ENCODE data around the gene ACACA. TPM values are rescaled to one million over a fixed set of nuclear protein-coding genes. Genes with fewer than 3 reads are reported as not detected.

The ACACA gene
- total and polyA plus RNA-seq, 9 of the 15 experiments (the other 6 are each of a cell fraction or from before 2014, with no cell fraction given) = 35.9 to 135 (median 88.4) TPM

DNA sequence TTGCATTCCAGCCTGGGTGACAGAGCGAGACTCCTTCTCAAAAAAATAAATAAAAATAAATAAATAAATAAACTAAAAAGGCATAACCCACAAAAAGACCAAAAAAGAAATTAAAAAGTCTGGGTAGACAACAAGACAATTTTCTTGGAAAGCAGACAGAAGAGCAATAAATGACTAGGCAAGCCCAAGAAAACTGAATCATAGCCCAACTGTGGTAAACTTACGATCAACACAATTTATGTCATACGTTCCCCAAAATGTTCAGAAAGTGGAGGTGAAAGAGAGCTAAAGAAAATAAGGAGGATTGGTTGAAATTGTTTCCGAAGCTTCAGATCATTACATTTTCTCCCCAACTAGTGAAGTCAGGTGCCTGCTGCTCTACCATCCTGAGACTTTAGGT lies 62.1 kb downstream of the ACACA start:
- Histone ChIP-seq H3K4me3 (no peak overlapping the region), H3K79me2 (ENCODE audit: control insufficient read depth, insufficient read depth, low read length) (peaks cover 97% of the 10 kb centered on the region), H3K9ac (ENCODE audit: insufficient read depth in 1 of 2, low read depth in 2 of 2, low read length in 2 of 2) (no peak overlapping the region), H3K9me1 (ENCODE audit: control insufficient read depth, insufficient read depth, low read length) (no peaks in the 10 kb centered on the region), H3K4me1 (replicated peaks in 1 of 2; ENCODE audit: control insufficient read depth in 2 of 2, insufficient read depth in 2 of 2, low read length in 2 of 2) (peaks cover 3% of the 10 kb centered on the region in 2 experiments; a peak in 2 of 5 replicates), H3K27me3 (ENCODE audit: control insufficient read depth in 2 of 2, insufficient read depth in 2 of 2, low read length in 2 of 2) (no peaks in the 10 kb centered on the region), H2AFZ (ENCODE audit: low read depth, low read length) (no peak overlapping the region), H4K20me1 (replicated peaks; ENCODE audit: control insufficient read depth, insufficient read depth, low read length) (no peaks in the 10 kb centered on the region), H3K27ac (ENCODE audit: extremely low read depth, low read depth, low read length) (no peak overlapping the region), H3K9me3 (replicated peaks; ENCODE audit: control insufficient read depth, insufficient read depth, low read depth, low read length) (peaks cover 8% of the 10 kb centered on the region), H3K4me2 (ENCODE audit: insufficient read depth, low read length) (no peak overlapping the region), H3K36me3 (ENCODE audit: control insufficient read depth, insufficient read depth, low read length) (peaks cover 67% of the 10 kb centered on the region; the same call in 2 of the 3 replicates)
- WGBS (ENCODE audit: insufficient coverage, low coverage, missing lambda C conversion rate) = 100% methylated on average over 4 of the region's 4 CpGs
- ChIA-PET CTCF (ENCODE audit: low intra/inter-chr PET ratio) (no interaction called here), POLR2A (interaction anchor here (0.8 kb wide), 1 partner anchor 176 kb away, joined by 3 read pairs; no protein-coding TSS in a partner anchor)
- TF ChIP-seq HDGF (IDR thresholded peaks at IDR 0.05) (no peak), CSDE1 (IDR thresholded peaks at IDR 0.05) (no peak), STAG1 (CRISPR knock-in tag; IDR thresholded peaks at IDR 0.05; ENCODE audit: borderline replicate concordance) (no peak), NR2C1 (IDR thresholded peaks at IDR 0.05) (no peak), NR2C1 (tag; IDR thresholded peaks at IDR 0.05) (no peak)
- TF ChIP-seq, protein P1, sequence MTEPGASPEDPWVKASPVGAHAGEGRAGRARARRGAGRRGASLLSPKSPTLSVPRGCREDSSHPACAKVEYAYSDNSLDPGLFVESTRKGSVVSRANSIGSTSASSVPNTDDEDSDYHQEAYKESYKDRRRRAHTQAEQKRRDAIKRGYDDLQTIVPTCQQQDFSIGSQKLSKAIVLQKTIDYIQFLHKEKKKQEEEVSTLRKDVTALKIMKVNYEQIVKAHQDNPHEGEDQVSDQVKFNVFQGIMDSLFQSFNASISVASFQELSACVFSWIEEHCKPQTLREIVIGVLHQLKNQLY (CRISPR knock-in tag; conservative IDR thresholded peaks at IDR 0.05) = no peak
- intact Hi-C loops (cut with micrococcal nuclease) = no loop called here
- BruUV-seq (replicated peaks) = no TSS peak
- in situ Hi-C loops (cut with MboI) = no loop called here
- FAIRE-seq (no peak), DNase-seq (ENCODE audit: extremely low read depth in 1 of 4, low spot score in 3 of 4) (no peak), ATAC-seq (no peak)

DNA sequence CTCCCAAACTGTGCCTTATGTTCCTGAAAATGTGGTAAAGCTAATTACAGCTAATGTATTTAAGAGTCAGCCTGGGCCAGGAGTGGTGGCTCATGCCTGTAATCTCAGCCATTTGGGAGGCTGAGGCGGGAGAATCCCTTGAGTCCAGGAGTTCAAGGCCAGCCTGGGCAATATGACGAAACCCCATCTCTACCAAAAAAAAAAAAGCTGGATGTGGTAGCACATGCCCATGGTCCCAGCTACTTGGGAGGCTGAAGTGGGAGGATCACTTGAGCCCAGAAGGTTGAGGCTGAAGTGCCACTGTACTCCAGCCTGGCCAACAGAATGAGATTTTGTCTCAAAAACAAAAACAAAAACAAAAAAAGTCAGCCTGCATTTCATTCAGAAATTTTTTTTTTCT lies 64.0 kb downstream of the ACACA start:
- POLR2A ChIA-PET = interaction anchor here (1.2 to 2.0 kb wide), 3 partner anchors 13 to 19 kb away, joined by 4 to 6 read pairs (median 5); no protein-coding TSS in a partner anchor
- H3K4me1 ChIP-seq (replicated peaks in 1 of 2; ENCODE audit: control insufficient read depth in 2 of 2, insufficient read depth in 2 of 2, low read length in 2 of 2) = peaks cover 3% of the 10 kb centered on the region in 2 experiments; a peak in 2 of 5 replicates
- no peak overlapping the region for H3K4me3 ChIP-seq
- peaks cover 67% of the 10 kb centered on the region; the same call in 2 of the 3 replicates for H3K36me3 ChIP-seq (ENCODE audit: control insufficient read depth, insufficient read depth, low read length)
- CTCF ChIA-PET (ENCODE audit: low intra/inter-chr PET ratio) = no interaction called here
- no peaks in the 10 kb centered on the region for H3K9me1 ChIP-seq (ENCODE audit: control insufficient read depth, insufficient read depth, low read length)
- intact Hi-C loops (cut with micrococcal nuclease) (no loop called here), in situ Hi-C loops (cut with MboI) (no loop called here)
- H2AFZ ChIP-seq (ENCODE audit: low read depth, low read length) = no peak overlapping the region
- DNase-seq (ENCODE audit: extremely low read depth in 1 of 4, low spot score in 3 of 4) = no peak
- no peak for ATAC-seq
- no peak overlapping the region for H3K27ac ChIP-seq (ENCODE audit: extremely low read depth, low read depth, low read length)
- H4K20me1 ChIP-seq (replicated peaks; ENCODE audit: control insufficient read depth, insufficient read depth, low read length) = no peaks in the 10 kb centered on the region
- BruUV-seq (replicated peaks) = no TSS peak
- FAIRE-seq = no peak
- H3K4me2 ChIP-seq (ENCODE audit: insufficient read depth, low read length) = no peak overlapping the region
- peaks cover 5% of the 10 kb centered on the region for H3K9me3 ChIP-seq (replicated peaks; ENCODE audit: control insufficient read depth, insufficient read depth, low read depth, low read length)
- no peaks in the 10 kb centered on the region for H3K27me3 ChIP-seq (ENCODE audit: control insufficient read depth in 2 of 2, insufficient read depth in 2 of 2, low read length in 2 of 2)
- no peak overlapping the region for H3K9ac ChIP-seq (ENCODE audit: insufficient read depth in 1 of 2, low read depth in 2 of 2, low read length in 2 of 2)
- 93% methylated on average over 2 of the region's 2 CpGs for WGBS (ENCODE audit: insufficient coverage, low coverage, missing lambda C conversion rate)
- peaks cover 93% of the 10 kb centered on the region for H3K79me2 ChIP-seq (ENCODE audit: control insufficient read depth, insufficient read depth, low read length)
- no peak for TF ChIP-seq ZNF133 (CRISPR knock-in tag; IDR thresholded peaks at IDR 0.05)
- no peak for TF ChIP-seq DDX20 (tag; IDR thresholded peaks at IDR 0.05; ENCODE audit: low read depth)
- TF ChIP-seq, protein P2, sequence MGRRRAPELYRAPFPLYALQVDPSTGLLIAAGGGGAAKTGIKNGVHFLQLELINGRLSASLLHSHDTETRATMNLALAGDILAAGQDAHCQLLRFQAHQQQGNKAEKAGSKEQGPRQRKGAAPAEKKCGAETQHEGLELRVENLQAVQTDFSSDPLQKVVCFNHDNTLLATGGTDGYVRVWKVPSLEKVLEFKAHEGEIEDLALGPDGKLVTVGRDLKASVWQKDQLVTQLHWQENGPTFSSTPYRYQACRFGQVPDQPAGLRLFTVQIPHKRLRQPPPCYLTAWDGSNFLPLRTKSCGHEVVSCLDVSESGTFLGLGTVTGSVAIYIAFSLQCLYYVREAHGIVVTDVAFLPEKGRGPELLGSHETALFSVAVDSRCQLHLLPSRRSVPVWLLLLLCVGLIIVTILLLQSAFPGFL (CRISPR knock-in tag; IDR thresholded peaks at IDR 0.05) = no peak
- no peak for TF ChIP-seq CBX1 (IDR thresholded peaks at IDR 0.05; ENCODE audit: low read depth)
- no peak for TF ChIP-seq SIN3A (IDR thresholded peaks at IDR 0.05; ENCODE audit: borderline replicate concordance in 2 of 2, control insufficient read depth in 1 of 2, low read depth in 2 of 2, low read length in 2 of 2)
- no peak for TF ChIP-seq NONO (IDR thresholded peaks at IDR 0.05; ENCODE audit: low read depth in 2 of 2, low read length in 1 of 2)
- no peak for TF ChIP-seq ILK (tag; IDR thresholded peaks at IDR 0.05; ENCODE audit: borderline replicate concordance, low read depth)
- TF ChIP-seq U2AF1 (optimal IDR thresholded peaks at IDR 0.05; ENCODE audit: low read depth, low read length) = no peak
- no peak for TF ChIP-seq ZNF785 (CRISPR knock-in tag; IDR thresholded peaks at IDR 0.05)
- no peak for TF ChIP-seq ESRRB (CRISPR knock-in tag; IDR thresholded peaks at IDR 0.05; ENCODE audit: borderline replicate concordance)

All from K562 (cell line).